ENCODE data around the gene CNIH3. TPM values are rescaled to one million over a fixed set of nuclear protein-coding genes. Genes with fewer than 3 reads are reported as not detected.

The CNIH3 gene
- total and polyA plus RNA-seq, 2 donors (not counting 1 experiment from before 2014, with no cell fraction given) = 0.72 to 1.8 TPM

DNA sequence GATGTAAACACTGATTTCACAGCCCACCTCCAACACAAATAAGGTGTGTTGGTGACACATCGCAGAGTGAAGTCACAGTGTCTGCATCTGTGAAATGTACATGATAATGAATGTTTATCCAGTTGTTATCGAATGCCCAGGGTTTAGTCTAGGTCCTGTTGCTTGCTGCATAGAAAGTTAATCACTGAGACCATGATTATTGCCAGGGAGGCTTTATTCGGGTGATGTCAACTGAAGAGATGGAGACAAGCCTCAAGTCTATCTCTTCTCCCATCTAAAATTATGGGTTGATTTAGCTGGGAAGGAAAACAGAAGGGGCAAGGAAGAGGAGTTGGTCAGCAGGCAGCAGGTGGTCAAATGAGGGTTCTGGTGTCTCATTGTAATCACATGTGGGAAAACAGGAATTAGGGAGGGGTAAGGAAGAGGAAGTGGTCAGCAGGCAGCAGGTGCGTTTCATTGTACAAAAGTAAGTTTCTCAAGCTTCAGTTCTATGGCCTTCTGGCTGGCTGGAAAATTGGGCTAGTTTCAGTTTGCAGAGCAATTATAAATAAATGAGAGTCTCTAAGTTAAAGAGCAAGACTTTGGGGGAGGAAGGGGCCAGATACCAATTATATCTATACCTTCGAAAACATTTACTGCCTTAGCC lies 167.0 kb downstream of the CNIH3 start:
- H3K27me3 ChIP-seq (replicated peaks in 1 of 4; ENCODE audit: control extremely low read depth in 1 of 4, control insufficient read depth in 3 of 4, insufficient read depth in 4 of 4, low read length in 3 of 4) = no peaks in the 10 kb centered on the region
- H3K4me1 ChIP-seq (ENCODE audit: control insufficient read depth in 2 of 2, insufficient read depth in 2 of 2, low read length in 2 of 2) = peaks cover 8 to 10% of the 10 kb centered on the region in 2 donors
- H3K4me3 ChIP-seq (ENCODE audit: control extremely low read depth in 1 of 5, extremely low read depth in 1 of 5, insufficient read depth in 1 of 5, low read depth in 2 of 5, low read length in 4 of 5) = no peak overlapping the region
- WGBS (ENCODE audit: insufficient coverage) = 63% methylated on average over 3 of the region's 5 CpGs
- no peak overlapping the region for H2AFZ ChIP-seq (ENCODE audit: insufficient read depth, low read depth, low read length, poor library complexity, severe bottlenecking)
- ATAC-seq (ENCODE audit: low read depth) (no peak), DNase-seq (no peak)
- Mint-ChIP-seq H3K4me3 (no peak overlapping the region), H3K27me3 (no peaks in the 10 kb centered on the region), H3K9me3 (ENCODE audit: insufficient read depth) (no peaks in the 10 kb centered on the region), H3K27ac (no peak overlapping the region), H3K4me1 (peaks cover 20% of the 10 kb centered on the region)
- H4K20me1 ChIP-seq (ENCODE audit: control insufficient read depth, insufficient read depth, low read length, poor library complexity, severe bottlenecking) = no peaks in the 10 kb centered on the region
- H3K36me3 ChIP-seq (replicated peaks in 1 of 2; ENCODE audit: control extremely low read depth in 1 of 2, control insufficient read depth in 1 of 2, extremely low read depth in 1 of 2, insufficient read depth in 2 of 2, low read length in 1 of 2) = no peaks in the 10 kb centered on the region
- intact Hi-C loops (cut with micrococcal nuclease) = no loop called here
- no peaks in the 10 kb centered on the region for H3K79me2 ChIP-seq (ENCODE audit: control insufficient read depth, insufficient read depth, low read length)
- TF ChIP-seq, protein P1, sequence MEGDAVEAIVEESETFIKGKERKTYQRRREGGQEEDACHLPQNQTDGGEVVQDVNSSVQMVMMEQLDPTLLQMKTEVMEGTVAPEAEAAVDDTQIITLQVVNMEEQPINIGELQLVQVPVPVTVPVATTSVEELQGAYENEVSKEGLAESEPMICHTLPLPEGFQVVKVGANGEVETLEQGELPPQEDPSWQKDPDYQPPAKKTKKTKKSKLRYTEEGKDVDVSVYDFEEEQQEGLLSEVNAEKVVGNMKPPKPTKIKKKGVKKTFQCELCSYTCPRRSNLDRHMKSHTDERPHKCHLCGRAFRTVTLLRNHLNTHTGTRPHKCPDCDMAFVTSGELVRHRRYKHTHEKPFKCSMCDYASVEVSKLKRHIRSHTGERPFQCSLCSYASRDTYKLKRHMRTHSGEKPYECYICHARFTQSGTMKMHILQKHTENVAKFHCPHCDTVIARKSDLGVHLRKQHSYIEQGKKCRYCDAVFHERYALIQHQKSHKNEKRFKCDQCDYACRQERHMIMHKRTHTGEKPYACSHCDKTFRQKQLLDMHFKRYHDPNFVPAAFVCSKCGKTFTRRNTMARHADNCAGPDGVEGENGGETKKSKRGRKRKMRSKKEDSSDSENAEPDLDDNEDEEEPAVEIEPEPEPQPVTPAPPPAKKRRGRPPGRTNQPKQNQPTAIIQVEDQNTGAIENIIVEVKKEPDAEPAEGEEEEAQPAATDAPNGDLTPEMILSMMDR (IDR thresholded peaks at IDR 0.05) = no peak
- TF ChIP-seq EZH2 (IDR thresholded peaks at IDR 0.05; ENCODE audit: borderline replicate concordance, insufficient read depth, low read depth, low read length, poor library complexity, severe bottlenecking) = no peak
- no peak overlapping the region for H3K27ac ChIP-seq (ENCODE audit: low read length in 2 of 2)
- ChIA-PET POLR2A (no interaction called here), CTCF (no interaction called here)
- H3K9me3 ChIP-seq (ENCODE audit: control extremely low read depth in 1 of 3, control insufficient read depth in 2 of 3, insufficient read depth in 1 of 3, low read length in 2 of 3) = no peaks in the 10 kb centered on the region
- no peak overlapping the region for H3K4me2 ChIP-seq (replicated peaks; ENCODE audit: low read depth, low read length, poor library complexity, severe bottlenecking)
- H3K9ac ChIP-seq (ENCODE audit: low read length) = no peak overlapping the region

DNA sequence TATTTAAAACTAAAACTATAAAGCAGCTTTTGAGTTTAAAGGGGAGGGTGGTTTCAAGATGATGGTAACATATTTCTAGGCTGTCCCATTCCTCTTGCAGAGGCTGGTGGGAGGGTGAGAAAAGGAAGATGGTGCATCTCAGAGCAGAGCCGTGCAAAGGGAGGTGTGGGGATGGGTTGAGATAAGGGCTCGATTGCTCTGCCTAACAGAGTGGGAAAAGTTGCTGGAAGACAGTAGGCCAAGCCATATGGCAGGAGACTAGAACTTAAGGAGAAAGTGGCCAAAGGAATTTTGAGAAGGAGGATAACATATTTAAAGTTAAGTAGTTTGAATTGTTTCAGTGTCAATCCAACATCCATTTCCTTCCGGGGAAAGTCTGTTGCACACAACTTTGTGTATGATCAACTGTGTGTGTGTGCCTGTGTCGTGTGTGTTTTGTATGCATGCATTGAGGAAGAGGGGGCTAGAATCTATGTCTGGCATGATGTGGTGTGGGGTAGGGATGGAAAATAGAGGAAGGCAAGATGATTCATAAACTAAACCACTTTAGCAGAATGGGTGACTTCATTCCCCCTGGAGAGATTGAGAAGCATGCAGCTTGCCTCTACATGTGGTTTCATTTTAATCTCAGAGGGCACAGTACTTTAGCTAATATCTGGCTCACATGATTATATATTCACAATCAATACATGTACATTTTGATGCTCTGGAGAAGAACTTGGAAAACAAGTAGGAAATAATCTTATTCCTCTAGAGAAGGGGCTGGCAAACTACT lies 168.3 kb downstream of the CNIH3 start:
- TF ChIP-seq, protein P1 (IDR thresholded peaks at IDR 0.05) = no peak
- TF ChIP-seq EZH2 (IDR thresholded peaks at IDR 0.05; ENCODE audit: borderline replicate concordance, insufficient read depth, low read depth, low read length, poor library complexity, severe bottlenecking) = no peak
- H3K9me3 Mint-ChIP-seq (ENCODE audit: insufficient read depth) = no peaks in the 10 kb centered on the region
- H3K27ac Mint-ChIP-seq = no peak overlapping the region
- H4K20me1 ChIP-seq (ENCODE audit: control insufficient read depth, insufficient read depth, low read length, poor library complexity, severe bottlenecking) = no peaks in the 10 kb centered on the region
- CTCF ChIA-PET = no interaction called here
- H3K27me3 Mint-ChIP-seq = no peaks in the 10 kb centered on the region
- POLR2A ChIA-PET = no interaction called here
- H3K27me3 ChIP-seq (replicated peaks in 1 of 4; ENCODE audit: control extremely low read depth in 1 of 4, control insufficient read depth in 3 of 4, insufficient read depth in 4 of 4, low read length in 3 of 4) = no peaks in the 10 kb centered on the region
- no peak overlapping the region for H2AFZ ChIP-seq (ENCODE audit: insufficient read depth, low read depth, low read length, poor library complexity, severe bottlenecking)
- H3K4me3 Mint-ChIP-seq = no peak overlapping the region
- no peaks in the 10 kb centered on the region for H3K79me2 ChIP-seq (ENCODE audit: control insufficient read depth, insufficient read depth, low read length)
- DNase-seq = no peak
- peaks cover 8 to 10% of the 10 kb centered on the region in 2 donors for H3K4me1 ChIP-seq (ENCODE audit: control insufficient read depth in 2 of 2, insufficient read depth in 2 of 2, low read length in 2 of 2)
- H3K4me2 ChIP-seq (replicated peaks; ENCODE audit: low read depth, low read length, poor library complexity, severe bottlenecking) = no peak overlapping the region
- intact Hi-C loops (cut with micrococcal nuclease) = no loop called here
- H3K4me3 ChIP-seq (ENCODE audit: control extremely low read depth in 1 of 5, extremely low read depth in 1 of 5, insufficient read depth in 1 of 5, low read depth in 2 of 5, low read length in 4 of 5) = no peak overlapping the region
- H3K36me3 ChIP-seq (replicated peaks in 1 of 2; ENCODE audit: control extremely low read depth in 1 of 2, control insufficient read depth in 1 of 2, extremely low read depth in 1 of 2, insufficient read depth in 2 of 2, low read length in 1 of 2) = no peaks in the 10 kb centered on the region
- H3K9me3 ChIP-seq (ENCODE audit: control extremely low read depth in 1 of 3, control insufficient read depth in 2 of 3, insufficient read depth in 1 of 3, low read length in 2 of 3) = no peaks in the 10 kb centered on the region
- no peak for ATAC-seq (ENCODE audit: low read depth)
- peaks cover 20% of the 10 kb centered on the region for H3K4me1 Mint-ChIP-seq
- no peak overlapping the region for H3K9ac ChIP-seq (ENCODE audit: low read length)
- 100% methylated on average over 3 of the region's 4 CpGs for WGBS (ENCODE audit: insufficient coverage)
- no peak overlapping the region for H3K27ac ChIP-seq (ENCODE audit: low read length in 2 of 2)

All from B cell (primary cell).